OCI-LY3 (cell line): Measurements from ENCODE around the gene CST3.

Experiments used
- CTCF ChIP-seq: fragments of 200-600, 300-600 bp; sonication (generic); IDR thresholded peaks from 2 replicates; pipeline ENCODE4 v1.5.1; 2014; ENCODE audit warnings: antibody characterized with exemption, low read length, low read depth
- EZH2phosphoT487 ChIP-seq: fragments of 200-600 bp; shearing (Covaris generic); IDR thresholded peaks from 2 replicates; pipeline ENCODE4 v1.6.1; 2018; ENCODE audit warnings: antibody characterized with exemption, mixed run types, low read depth

GRCh38 chr20:23669327-23669726 is 31.6 kb upstream of the CST3 start:
- TF ChIP-seq CTCF (no peak), EZH2phosphoT487 (no peak)
